ENCODE data around the gene GLYAT. TPM values are rescaled to one million over a fixed set of nuclear protein-coding genes. Genes with fewer than 3 reads are reported as not detected.

GLYAT gene
- total RNA-seq: not detected

- intact Hi-C loops (cut with DNase I; ENCODE audit: low total_unique reads): no loop called here
- no peak within 1 kb of the TSS for H3K27ac ChIP-seq
- H3K4me1 ChIP-seq: no peaks in the 10 kb centered on the region
- H3K9me3 ChIP-seq: no peaks in the 10 kb centered on the region
- no peaks in the 10 kb centered on the region for H3K27me3 ChIP-seq
- H3K36me3 ChIP-seq: no peaks in the 10 kb centered on the region
- H3K4me3 ChIP-seq: no peak within 1 kb of the TSS
- no peak for DNase-seq
- no peak for TF ChIP-seq POLR2A (IDR thresholded peaks at IDR 0.05)
- no peak for TF ChIP-seq CTCF (IDR thresholded peaks at IDR 0.05)
These were observed at the start of gene GLYAT for GRCh38 chr11:58731819-58732218. Gene GLYAT, minus strand, starts transcription at chr11:58731943. Its CDS starts 7,447 bp downstream, at chr11:58724496.

- H3K9me3 ChIP-seq: no peaks in the 10 kb centered on the region
- no peak overlapping the region for H3K4me3 ChIP-seq
- intact Hi-C loops (cut with DNase I; ENCODE audit: low total_unique reads): no loop called here
- H3K27ac ChIP-seq: no peak overlapping the region
- TF ChIP-seq CTCF (IDR thresholded peaks at IDR 0.05) (no peak), POLR2A (IDR thresholded peaks at IDR 0.05) (no peak)
- H3K4me1 ChIP-seq: no peaks in the 10 kb centered on the region
- H3K27me3 ChIP-seq: no peaks in the 10 kb centered on the region
- no peaks in the 10 kb centered on the region for H3K36me3 ChIP-seq
- DNase-seq: no peak
These were observed 49.6 kb upstream of the GLYAT start for GRCh38 chr11:58781345-58781744.

- no peak for TF ChIP-seq POLR2A (IDR thresholded peaks at IDR 0.05)
- TF ChIP-seq CTCF (IDR thresholded peaks at IDR 0.05): no peak
- Histone ChIP-seq H3K4me3 (no peak overlapping the region), H3K27me3 (no peaks in the 10 kb centered on the region), H3K4me1 (no peaks in the 10 kb centered on the region), H3K36me3 (no peaks in the 10 kb centered on the region), H3K9me3 (no peaks in the 10 kb centered on the region), H3K27ac (no peak overlapping the region)
- DNase-seq: no peak
- intact Hi-C loops (cut with DNase I; ENCODE audit: low total_unique reads): no loop called here
These were observed 48.8 kb upstream of the GLYAT start for GRCh38 chr11:58780578-58780977.

- no peaks in the 10 kb centered on the region for H3K9me3 ChIP-seq
- H3K4me3 ChIP-seq: no peak overlapping the region
- intact Hi-C loops (cut with DNase I; ENCODE audit: low total_unique reads): no loop called here
- TF ChIP-seq POLR2A (IDR thresholded peaks at IDR 0.05): no peak
- no peak for TF ChIP-seq CTCF (IDR thresholded peaks at IDR 0.05)
- H3K4me1 ChIP-seq: no peaks in the 10 kb centered on the region
- no peaks in the 10 kb centered on the region for H3K27me3 ChIP-seq
- H3K36me3 ChIP-seq: no peaks in the 10 kb centered on the region
- no peak for DNase-seq
- no peak overlapping the region for H3K27ac ChIP-seq
These were observed 45.4 kb upstream of the GLYAT start for GRCh38 chr11:58776891-58777710.

- TF ChIP-seq CTCF (IDR thresholded peaks at IDR 0.05): no peak
- no peak for TF ChIP-seq POLR2A (IDR thresholded peaks at IDR 0.05)
- intact Hi-C loops (cut with DNase I; ENCODE audit: low total_unique reads): no loop called here
- DNase-seq: no peak
These were observed 43.4 kb upstream of the GLYAT start for GRCh38 chr11:58775066-58775708.

More at GRCh38 chr11:58775066-58775708, 43.4 kb upstream of the GLYAT start:
- Histone ChIP-seq H3K27ac (no peak overlapping the region), H3K4me1 (no peaks in the 10 kb centered on the region), H3K9me3 (no peaks in the 10 kb centered on the region), H3K36me3 (no peaks in the 10 kb centered on the region), H3K4me3 (no peak overlapping the region), H3K27me3 (no peaks in the 10 kb centered on the region)

Data from uterus (tissue), 4 donors.